ENCODE measurements around the gene NPIPB2.

- no peak for TF ChIP-seq HDAC2 (IDR thresholded peaks at IDR 0.05)
- no peak for TF ChIP-seq EP300 (IDR thresholded peaks at IDR 0.05)
- no peak for TF ChIP-seq CTCF (IDR thresholded peaks at IDR 0.05)
- TF ChIP-seq POLR2A (IDR thresholded peaks at IDR 0.05; ENCODE audit: low read length), result no peak
- TF ChIP-seq MYC (IDR thresholded peaks at IDR 0.05; ENCODE audit: borderline replicate concordance, low read length), result no peak
- TF ChIP-seq RFX5 (IDR thresholded peaks at IDR 0.05), result no peak
- no peak for TF ChIP-seq CHD2 (IDR thresholded peaks at IDR 0.05; ENCODE audit: low read length, partially characterized antibody)
- TF ChIP-seq MAZ (IDR thresholded peaks at IDR 0.05; ENCODE audit: borderline replicate concordance, low read depth, low read length), result no peak
- no peak for TF ChIP-seq HOXB13 (CRISPR knock-in tag; IDR thresholded peaks at IDR 0.05; ENCODE audit: low read depth)
- TF ChIP-seq ZNF302 (CRISPR knock-in tag; IDR thresholded peaks at IDR 0.05), result no peak
- no peak for TF ChIP-seq RAD21 (conservative IDR thresholded peaks at IDR 0.05 in 1 of 2, IDR thresholded peaks at IDR 0.05 in 1 of 2)
Observed at GRCh38 chr16:11976850-11977375, 35.1 kb upstream of the NPIPB2 start.
